Endometrial microvascular endothelial cells (primary cell): ENCODE data around the gene STC2. TPM values are rescaled to one million over a fixed set of nuclear protein-coding genes. Genes with fewer than 3 reads are reported as not detected.

Experiments used
- in situ Hi-C: cut with HindIII; loops from 2 replicates; pipeline ENCODE4 v1.10.0; 2017; ENCODE audit warnings: low sequenced_read_pairs, low pct_unique_long_range_greater_than_20kb; ENCODE audit errors: inconsistent ontology term
- total RNA-seq: library from RNA; depleted of rRNA; stranded (reverse); fragments of >200 nt; gene quantifications from one replicate; pipeline ENCODE4 v1.2.3, GENCODE V29; 2015; ENCODE audit errors: inconsistent ontology term

STC2 gene
- total RNA-seq, 1 donor from 2014 or later = 48.3 TPM

- in situ Hi-C loops = no loop called here
These were observed 45.3 kb downstream of the STC2 start for GRCh38 chr5:173282916-173283315.

- in situ Hi-C loops = no loop called here
These were observed 46.3 kb downstream of the STC2 start for GRCh38 chr5:173281910-173282309.

- in situ Hi-C loops = no loop called here
These were observed 49.0 kb downstream of the STC2 start for GRCh38 chr5:173279166-173279565.

- in situ Hi-C loops = no loop called here
These were observed 49.6 kb downstream of the STC2 start for GRCh38 chr5:173278641-173279040.

GRCh38 chr5:173278172-173278571, 50.0 kb downstream of the STC2 start:
- in situ Hi-C loops = no loop called here

GRCh38 chr5:173274771-173275170, 53.4 kb downstream of the STC2 start:
- in situ Hi-C loops = no loop called here

GRCh38 chr5:173271419-173271818, 56.8 kb downstream of the STC2 start:
- in situ Hi-C loops = no loop called here

- in situ Hi-C loops = no loop called here
These were observed 59.3 kb downstream of the STC2 start for GRCh38 chr5:173268750-173269432.

- in situ Hi-C loops = no loop called here
These were observed 62.8 kb downstream of the STC2 start for GRCh38 chr5:173265433-173265832.

Other genes with a start within 250 kb of the STC2 start
- gene BNIP1, start 183.9 kb downstream of the STC2 start, total RNA-seq = 24.2 TPM
- not detected for gene NKX2-5, start 93.2 kb downstream of the STC2 start, total RNA-seq